ENCODE measurements around the gene FANK1.
"Not testable (repeated sequence)": the region's sequence is repeated elsewhere in the genome, so short reads cannot be mapped to it uniquely, and the experiment has no call there.

The FANK1 gene

GRCh38 chr10:125886914-125887512 is 9.4 kb upstream of the FANK1 start:
- DNase-seq (ENCODE audit: low read depth in 4 of 4, low spot score in 1 of 4) = no peak

GRCh38 chr10:125889441-125889840 is 6.9 kb upstream of the FANK1 start:
- DNase-seq (ENCODE audit: low read depth in 4 of 4, low spot score in 1 of 4) = not testable (repeated sequence)

GRCh38 chr10:125892402-125892801 is 4.0 kb upstream of the FANK1 start:
- not testable (repeated sequence) for DNase-seq (ENCODE audit: low read depth in 4 of 4, low spot score in 1 of 4)

GRCh38 chr10:125894176-125894575 is 2.2 kb upstream of the FANK1 start:
- DNase-seq (ENCODE audit: low read depth in 4 of 4, low spot score in 1 of 4) = not testable (repeated sequence)

GRCh38 chr10:125895130-125896087 is 955 bp upstream of the FANK1 start:
- DNase-seq (ENCODE audit: low read depth in 4 of 4, low spot score in 1 of 4) = peak in 3 of 4 experiments; percentile 18 to 38 (median 29)

GRCh38 chr10:125897317-125897716 is 953 bp downstream of the FANK1 start:
- DNase-seq (ENCODE audit: low read depth in 4 of 4, low spot score in 1 of 4) = not testable (repeated sequence)

GRCh38 chr10:125900963-125901362 is 4.6 kb downstream of the FANK1 start:
- DNase-seq (ENCODE audit: low read depth in 4 of 4, low spot score in 1 of 4) = not testable (repeated sequence)

- DNase-seq (ENCODE audit: low read depth in 4 of 4, low spot score in 1 of 4) = not testable (repeated sequence)
Observed at GRCh38 chr10:125903135-125903640, 6.8 kb downstream of the FANK1 start.

GRCh38 chr10:125905069-125905994 is 9.0 kb downstream of the FANK1 start:
- DNase-seq (ENCODE audit: low read depth in 4 of 4, low spot score in 1 of 4) = not testable (repeated sequence)

GRCh38 chr10:125907598-125907997 is 11.2 kb downstream of the FANK1 start:
- DNase-seq (ENCODE audit: low read depth in 4 of 4, low spot score in 1 of 4) = not testable (repeated sequence)

GRCh38 chr10:125908813-125909212 is 12.4 kb downstream of the FANK1 start:
- not testable (repeated sequence) for DNase-seq (ENCODE audit: low read depth in 4 of 4, low spot score in 1 of 4)

GRCh38 chr10:125909491-125909890 is 13.1 kb downstream of the FANK1 start:
- not testable (repeated sequence) for DNase-seq (ENCODE audit: low read depth in 4 of 4, low spot score in 1 of 4)

- DNase-seq (ENCODE audit: low read depth in 4 of 4, low spot score in 1 of 4) = no peak
Observed at GRCh38 chr10:125911145-125911544, 14.8 kb downstream of the FANK1 start.

GRCh38 chr10:125911990-125912389 is 15.6 kb downstream of the FANK1 start:
- DNase-seq (ENCODE audit: low read depth in 4 of 4, low spot score in 1 of 4) = no peak

- DNase-seq (ENCODE audit: low read depth in 4 of 4, low spot score in 1 of 4) = not testable (repeated sequence)
Observed at GRCh38 chr10:125913277-125913676, 16.9 kb downstream of the FANK1 start.

- DNase-seq (ENCODE audit: low read depth in 4 of 4, low spot score in 1 of 4) = no peak
Observed at GRCh38 chr10:125916977-125917376, 20.6 kb downstream of the FANK1 start.

- DNase-seq (ENCODE audit: low read depth in 4 of 4, low spot score in 1 of 4) = not testable (repeated sequence)
Observed at GRCh38 chr10:125917704-125918361, 21.5 kb downstream of the FANK1 start.

- not testable (repeated sequence) for DNase-seq (ENCODE audit: low read depth in 4 of 4, low spot score in 1 of 4)
Observed at GRCh38 chr10:125921643-125922306, 25.4 kb downstream of the FANK1 start.

- no peak for DNase-seq (ENCODE audit: low read depth in 4 of 4, low spot score in 1 of 4)
Observed at GRCh38 chr10:125925262-125925834, 29.0 kb downstream of the FANK1 start.

All from stimulated activated CD4-positive, alpha-beta T cell treated with anti-CD3 and anti-CD28 coated beads, Interleukin-1b, Interleukin-23, amount 100 ng/mL, for 24 hours (primary cell).